ENCODE data around the gene MAN1B1.

DNA sequence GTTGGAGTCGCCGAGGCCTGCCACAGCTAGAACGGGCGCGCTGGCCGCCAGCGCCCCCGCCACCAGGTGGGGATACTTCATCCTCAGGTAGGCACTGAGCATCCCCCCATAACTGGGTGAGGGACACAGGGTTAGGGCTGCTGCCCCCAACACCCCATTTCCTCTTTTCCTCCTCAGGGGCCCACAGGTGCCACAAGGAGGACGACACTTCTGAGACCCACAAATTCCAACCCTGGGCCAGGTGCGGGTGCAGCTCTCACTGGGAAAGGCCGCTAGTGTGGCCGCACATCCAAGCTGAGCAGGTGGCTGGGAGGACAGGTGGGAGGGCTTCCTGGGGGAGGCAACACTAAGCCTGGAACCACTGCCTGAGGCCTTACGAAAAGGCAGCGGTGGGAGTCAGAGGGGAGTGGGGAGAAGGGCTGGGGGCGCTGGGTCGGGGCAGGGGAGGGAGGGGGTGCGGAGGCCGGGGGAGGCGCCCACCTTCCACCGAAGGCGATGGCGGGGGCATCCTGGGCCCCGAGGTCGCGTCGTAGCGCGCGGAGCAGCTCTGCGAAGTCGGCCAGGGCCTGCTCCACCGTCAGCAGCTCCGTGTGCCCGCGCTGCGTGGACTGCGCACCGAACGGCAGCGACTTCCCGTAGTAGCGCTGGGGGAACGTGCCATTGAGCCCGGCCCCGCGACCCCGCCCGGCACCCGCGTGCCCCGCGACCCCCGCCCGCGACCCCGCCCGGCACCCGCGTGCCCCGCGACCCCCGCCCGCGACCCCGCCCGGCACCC is 26.8 kb downstream of the MAN1B1 start:
- TF ChIP-seq, protein P1, sequence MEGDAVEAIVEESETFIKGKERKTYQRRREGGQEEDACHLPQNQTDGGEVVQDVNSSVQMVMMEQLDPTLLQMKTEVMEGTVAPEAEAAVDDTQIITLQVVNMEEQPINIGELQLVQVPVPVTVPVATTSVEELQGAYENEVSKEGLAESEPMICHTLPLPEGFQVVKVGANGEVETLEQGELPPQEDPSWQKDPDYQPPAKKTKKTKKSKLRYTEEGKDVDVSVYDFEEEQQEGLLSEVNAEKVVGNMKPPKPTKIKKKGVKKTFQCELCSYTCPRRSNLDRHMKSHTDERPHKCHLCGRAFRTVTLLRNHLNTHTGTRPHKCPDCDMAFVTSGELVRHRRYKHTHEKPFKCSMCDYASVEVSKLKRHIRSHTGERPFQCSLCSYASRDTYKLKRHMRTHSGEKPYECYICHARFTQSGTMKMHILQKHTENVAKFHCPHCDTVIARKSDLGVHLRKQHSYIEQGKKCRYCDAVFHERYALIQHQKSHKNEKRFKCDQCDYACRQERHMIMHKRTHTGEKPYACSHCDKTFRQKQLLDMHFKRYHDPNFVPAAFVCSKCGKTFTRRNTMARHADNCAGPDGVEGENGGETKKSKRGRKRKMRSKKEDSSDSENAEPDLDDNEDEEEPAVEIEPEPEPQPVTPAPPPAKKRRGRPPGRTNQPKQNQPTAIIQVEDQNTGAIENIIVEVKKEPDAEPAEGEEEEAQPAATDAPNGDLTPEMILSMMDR (IDR thresholded peaks at IDR 0.05 in 2 of 3, conservative IDR thresholded peaks at IDR 0.05 in 1 of 3; ENCODE audit: borderline replicate concordance in 1 of 3, insufficient read depth in 1 of 3, low read depth in 2 of 3, low read length in 2 of 3) = 0 out of 6 replicates have a peak, but pooled peaks of 1 of the 3 experiments have one; percentile 3
- TF ChIP-seq POLR2A (IDR thresholded peaks at IDR 0.05; ENCODE audit: borderline replicate concordance, extremely low read depth, insufficient read depth, insufficient read length) = no peak
- no peak for TF ChIP-seq EZH2 (IDR thresholded peaks at IDR 0.05)
- TF ChIP-seq, protein P2, sequence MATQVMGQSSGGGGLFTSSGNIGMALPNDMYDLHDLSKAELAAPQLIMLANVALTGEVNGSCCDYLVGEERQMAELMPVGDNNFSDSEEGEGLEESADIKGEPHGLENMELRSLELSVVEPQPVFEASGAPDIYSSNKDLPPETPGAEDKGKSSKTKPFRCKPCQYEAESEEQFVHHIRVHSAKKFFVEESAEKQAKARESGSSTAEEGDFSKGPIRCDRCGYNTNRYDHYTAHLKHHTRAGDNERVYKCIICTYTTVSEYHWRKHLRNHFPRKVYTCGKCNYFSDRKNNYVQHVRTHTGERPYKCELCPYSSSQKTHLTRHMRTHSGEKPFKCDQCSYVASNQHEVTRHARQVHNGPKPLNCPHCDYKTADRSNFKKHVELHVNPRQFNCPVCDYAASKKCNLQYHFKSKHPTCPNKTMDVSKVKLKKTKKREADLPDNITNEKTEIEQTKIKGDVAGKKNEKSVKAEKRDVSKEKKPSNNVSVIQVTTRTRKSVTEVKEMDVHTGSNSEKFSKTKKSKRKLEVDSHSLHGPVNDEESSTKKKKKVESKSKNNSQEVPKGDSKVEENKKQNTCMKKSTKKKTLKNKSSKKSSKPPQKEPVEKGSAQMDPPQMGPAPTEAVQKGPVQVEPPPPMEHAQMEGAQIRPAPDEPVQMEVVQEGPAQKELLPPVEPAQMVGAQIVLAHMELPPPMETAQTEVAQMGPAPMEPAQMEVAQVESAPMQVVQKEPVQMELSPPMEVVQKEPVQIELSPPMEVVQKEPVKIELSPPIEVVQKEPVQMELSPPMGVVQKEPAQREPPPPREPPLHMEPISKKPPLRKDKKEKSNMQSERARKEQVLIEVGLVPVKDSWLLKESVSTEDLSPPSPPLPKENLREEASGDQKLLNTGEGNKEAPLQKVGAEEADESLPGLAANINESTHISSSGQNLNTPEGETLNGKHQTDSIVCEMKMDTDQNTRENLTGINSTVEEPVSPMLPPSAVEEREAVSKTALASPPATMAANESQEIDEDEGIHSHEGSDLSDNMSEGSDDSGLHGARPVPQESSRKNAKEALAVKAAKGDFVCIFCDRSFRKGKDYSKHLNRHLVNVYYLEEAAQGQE (IDR thresholded peaks at IDR 0.05; ENCODE audit: low read depth) = no peak
- TF ChIP-seq SRF (IDR thresholded peaks at IDR 0.05; ENCODE audit: low read depth) = no peak
- TF ChIP-seq SIN3A (IDR thresholded peaks at IDR 0.05; ENCODE audit: low read depth) = no peak
- no peak for TF ChIP-seq YY1 (IDR thresholded peaks at IDR 0.05; ENCODE audit: extremely low read depth, insufficient replicate concordance, low read depth, low read length)
- no peak for TF ChIP-seq MAX (IDR thresholded peaks at IDR 0.05)

Measured in HCT116 (cell line).